Nephron progenitor cell (in vitro differentiated cells): ENCODE results near the gene MCF2L.

ENCODE experiments used
- DNase-seq: peaks from one replicate; pipeline ENCODE4 v3.0.0; 2021
- H3K27ac Mint-ChIP-seq: 2 replicates; pipeline ENCODE4 v1.8.0; 2021; ENCODE audit warnings: mild to moderate bottlenecking, moderate library complexity, mixed read lengths
- H3K27me3 Mint-ChIP-seq: 2 replicates; pipeline ENCODE4 v1.8.0; 2021; ENCODE audit warnings: mild to moderate bottlenecking, low read depth, mixed read lengths; ENCODE audit not compliant: poor library complexity
- H3K36me3 Mint-ChIP-seq: 2 replicates; pipeline ENCODE4 v1.8.0; 2021; ENCODE audit warnings: low read depth, mixed read lengths
- H3K4me1 Mint-ChIP-seq: 2 replicates; pipeline ENCODE4 v1.8.0; 2021; ENCODE audit warnings: mixed read lengths
- H3K4me3 Mint-ChIP-seq: 2 replicates; pipeline ENCODE4 v1.8.0; 2021; ENCODE audit warnings: mild to moderate bottlenecking, moderate library complexity, mixed read lengths
- H3K9me3 Mint-ChIP-seq: 2 replicates; pipeline ENCODE4 v1.8.0; 2021; ENCODE audit warnings: mild to moderate bottlenecking, moderate library complexity, mixed read lengths
- CTCF ChIP-seq: fragments of 200-600 bp; sonication (generic); IDR thresholded peaks from 2 replicates; pipeline ENCODE4 v1.5.0; 2021; ENCODE audit warnings: antibody characterized with exemption

MCF2L gene

GRCh38 chr13:113061796-113062425 lies 92.9 kb downstream of the MCF2L start:
- peaks cover 4% of the 10 kb centered on the region for H3K27me3 Mint-ChIP-seq
- H3K4me3 Mint-ChIP-seq, result no peak overlapping the region
- H3K36me3 Mint-ChIP-seq, result peaks cover 15% of the 10 kb centered on the region
- DNase-seq, result no peak
- H3K27ac Mint-ChIP-seq, result no peak overlapping the region
- H3K4me1 Mint-ChIP-seq, result peaks cover 10% of the 10 kb centered on the region
- no peaks in the 10 kb centered on the region for H3K9me3 Mint-ChIP-seq
- no peak for TF ChIP-seq CTCF

- Mint-ChIP-seq H3K4me3 (no peak overlapping the region), H3K27me3 (peaks cover 4% of the 10 kb centered on the region), H3K27ac (no peak overlapping the region), H3K9me3 (no peaks in the 10 kb centered on the region), H3K36me3 (peaks cover 18% of the 10 kb centered on the region), H3K4me1 (peaks cover 10% of the 10 kb centered on the region)
- TF ChIP-seq CTCF, result no peak
- DNase-seq, result no peak
Observed at GRCh38 chr13:113062691-113063090, 93.7 kb downstream of the MCF2L start.

- no peak for DNase-seq
Observed at GRCh38 chr13:113063091-113063491, 94.1 kb downstream of the MCF2L start.

GRCh38 chr13:113064000-113064533 lies 95.1 kb downstream of the MCF2L start:
- Mint-ChIP-seq H3K36me3 (peaks cover 18% of the 10 kb centered on the region), H3K9me3 (no peaks in the 10 kb centered on the region), H3K4me1 (peaks cover 10% of the 10 kb centered on the region), H3K4me3 (no peak overlapping the region), H3K27me3 (peaks cover 4% of the 10 kb centered on the region), H3K27ac (no peak overlapping the region)
- no peak for TF ChIP-seq CTCF
- no peak for DNase-seq

More at GRCh38 chr13:113063091-113063491, 94.1 kb downstream of the MCF2L start:
- H3K4me3 Mint-ChIP-seq, result no peak overlapping the region
- peaks cover 18% of the 10 kb centered on the region for H3K36me3 Mint-ChIP-seq
- TF ChIP-seq CTCF, result no peak
- H3K9me3 Mint-ChIP-seq, result no peaks in the 10 kb centered on the region
- H3K27ac Mint-ChIP-seq, result no peak overlapping the region
- H3K27me3 Mint-ChIP-seq, result peaks cover 4% of the 10 kb centered on the region
- H3K4me1 Mint-ChIP-seq, result peaks cover 10% of the 10 kb centered on the region

GRCh38 chr13:113064534-113065405 lies 95.8 kb downstream of the MCF2L start:
- Mint-ChIP-seq H3K4me3 (no peak overlapping the region), H3K27me3 (no peaks in the 10 kb centered on the region), H3K27ac (peak overlapping the region; percentile 87), H3K9me3 (no peaks in the 10 kb centered on the region), H3K4me1 (peaks cover 10% of the 10 kb centered on the region), H3K36me3 (peaks cover 18% of the 10 kb centered on the region)
- TF ChIP-seq CTCF, result no peak
- no peak for DNase-seq
